Hepatocyte (in vitro differentiated cells): ENCODE measurements around the gene SFXN5.

ENCODE experiments used
- EZH2 ChIP-seq: fragments of 200-600 bp; sonication (generic); IDR thresholded peaks from 2 replicates; pipeline ENCODE4 v1.6.1; 2016; ENCODE audit warnings: antibody characterized with exemption, mild to moderate bottlenecking, borderline replicate concordance
- TF ChIP-seq, protein P1 (sequence below): fragments of 200-600 bp; sonication (generic); IDR thresholded peaks from 2 replicates; pipeline ENCODE4 v1.5.1; 2016; ENCODE audit warnings: antibody characterized with exemption, mild to moderate bottlenecking; ENCODE audit not compliant: poor library complexity

DNA sequence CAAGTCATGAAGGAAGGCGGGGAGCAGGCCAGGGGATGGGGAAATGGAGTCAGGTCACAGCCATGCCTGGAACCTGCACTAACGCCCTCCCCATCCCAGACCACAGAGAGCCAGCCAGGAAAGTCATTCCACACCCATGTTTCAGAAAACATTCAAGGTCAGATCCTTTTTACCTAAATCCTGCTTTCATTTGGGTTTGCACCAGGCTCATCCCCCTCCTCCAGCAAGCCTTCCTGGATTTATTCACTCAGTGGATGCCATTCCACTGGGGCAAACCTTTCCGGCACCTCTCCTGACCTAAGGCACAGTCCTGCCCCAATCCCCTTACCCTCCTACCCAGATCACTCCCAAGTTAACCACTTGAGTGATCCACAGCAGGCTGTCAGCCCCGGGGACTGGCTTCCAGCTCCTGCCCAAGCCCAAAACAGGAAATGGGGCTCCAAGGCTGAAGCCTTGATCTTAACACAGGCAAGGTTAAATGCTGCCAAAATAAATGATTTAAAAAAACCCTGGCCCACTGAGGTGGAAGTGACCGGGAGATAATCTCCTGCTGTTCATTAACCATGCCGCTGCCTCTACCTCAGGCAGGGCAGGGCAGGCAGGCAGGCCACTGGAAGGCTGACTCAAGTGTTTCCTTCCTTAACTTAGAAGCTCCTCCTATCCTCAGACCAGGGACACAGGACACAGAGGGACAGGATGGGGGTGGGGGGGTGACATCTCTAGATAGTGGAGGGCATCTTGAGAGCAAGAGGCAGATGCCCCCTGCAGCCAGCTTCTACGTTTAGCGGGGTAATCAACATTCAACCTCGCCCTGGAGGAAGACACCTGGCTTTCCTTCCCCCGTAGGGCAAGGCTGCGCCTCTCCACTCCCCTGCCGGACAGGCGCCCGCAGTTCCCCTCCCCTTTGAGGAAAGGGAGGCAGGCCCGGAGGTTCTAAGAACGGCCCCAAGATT lies 39.8 kb upstream of the SFXN5 start:
- TF ChIP-seq, protein P1, sequence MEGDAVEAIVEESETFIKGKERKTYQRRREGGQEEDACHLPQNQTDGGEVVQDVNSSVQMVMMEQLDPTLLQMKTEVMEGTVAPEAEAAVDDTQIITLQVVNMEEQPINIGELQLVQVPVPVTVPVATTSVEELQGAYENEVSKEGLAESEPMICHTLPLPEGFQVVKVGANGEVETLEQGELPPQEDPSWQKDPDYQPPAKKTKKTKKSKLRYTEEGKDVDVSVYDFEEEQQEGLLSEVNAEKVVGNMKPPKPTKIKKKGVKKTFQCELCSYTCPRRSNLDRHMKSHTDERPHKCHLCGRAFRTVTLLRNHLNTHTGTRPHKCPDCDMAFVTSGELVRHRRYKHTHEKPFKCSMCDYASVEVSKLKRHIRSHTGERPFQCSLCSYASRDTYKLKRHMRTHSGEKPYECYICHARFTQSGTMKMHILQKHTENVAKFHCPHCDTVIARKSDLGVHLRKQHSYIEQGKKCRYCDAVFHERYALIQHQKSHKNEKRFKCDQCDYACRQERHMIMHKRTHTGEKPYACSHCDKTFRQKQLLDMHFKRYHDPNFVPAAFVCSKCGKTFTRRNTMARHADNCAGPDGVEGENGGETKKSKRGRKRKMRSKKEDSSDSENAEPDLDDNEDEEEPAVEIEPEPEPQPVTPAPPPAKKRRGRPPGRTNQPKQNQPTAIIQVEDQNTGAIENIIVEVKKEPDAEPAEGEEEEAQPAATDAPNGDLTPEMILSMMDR = no peak
- TF ChIP-seq EZH2 = no peak
